H9 (cell line): ENCODE data around the gene C21orf58. TPM values are rescaled to one million over a fixed set of nuclear protein-coding genes. Genes with fewer than 3 reads are reported as not detected.

Experiments
- DNase-seq: peaks from one replicate; pipeline ENCODE4 v3.0.0-alpha.2; 2017
- H2AFZ ChIP-seq: one replicate; pipeline ENCODE4 v1.6.1; 2013; ENCODE audit warnings: mild to moderate bottlenecking, low read length, control low read depth, moderate library complexity
- H2AK5ac ChIP-seq: 2 replicates; pipeline ENCODE4 v1.6.1; 2013; ENCODE audit warnings: low read length, control low read depth, mixed read lengths; ENCODE audit not compliant: insufficient read length
- H2BK120ac ChIP-seq: one replicate; pipeline ENCODE4 v1.6.1; 2013; ENCODE audit warnings: low read depth, mild to moderate bottlenecking, low read length, control low read depth, inconsistent platforms; ENCODE audit not compliant: poor library complexity, severe bottlenecking
- H2BK12ac ChIP-seq: 2 replicates; pipeline ENCODE4 v1.6.1; 2013; ENCODE audit warnings: low read length, control low read depth, mixed read lengths, low read depth; ENCODE audit not compliant: insufficient read length
- H2BK15ac ChIP-seq: 2 replicates; pipeline ENCODE4 v1.6.1; 2013; ENCODE audit warnings: low read depth, low read length, control low read depth
- H2BK20ac ChIP-seq: one replicate; pipeline ENCODE4 v1.6.1; 2013; ENCODE audit warnings: low read depth, mild to moderate bottlenecking, low read length, control low read depth, inconsistent platforms; ENCODE audit not compliant: poor library complexity, severe bottlenecking
- H2BK5ac ChIP-seq: 2 replicates; pipeline ENCODE4 v1.6.1; 2013; ENCODE audit warnings: low read length, control low read depth, mixed read lengths; ENCODE audit not compliant: insufficient read length
- H3K14ac ChIP-seq: 2 replicates; pipeline ENCODE4 v1.6.1; 2013; ENCODE audit warnings: low read length, control low read depth; ENCODE audit not compliant: insufficient read depth
- H3K18ac ChIP-seq: 2 replicates; pipeline ENCODE4 v1.6.1; 2013; ENCODE audit warnings: low read depth, mild to moderate bottlenecking, mixed read lengths, low read length, control low read depth; ENCODE audit not compliant: insufficient read length
- H3K23ac ChIP-seq: 2 replicates; pipeline ENCODE4 v1.6.1; 2013; ENCODE audit warnings: low read length, control low read depth, mixed read lengths, low read depth; ENCODE audit not compliant: insufficient read length
- H3K23me2 ChIP-seq: 2 replicates; pipeline ENCODE4 v1.6.1; 2013; ENCODE audit warnings: low read depth, mild to moderate bottlenecking, mixed read lengths, low read length, control low read depth; ENCODE audit not compliant: insufficient read length, poor library complexity, severe bottlenecking
- H3K27ac ChIP-seq: 2 replicates; pipeline ENCODE4 v1.5.1; 2013; ENCODE audit warnings: low read length, control low read depth, mixed read lengths, low read depth; ENCODE audit not compliant: insufficient read length
- H3K27me3 ChIP-seq: 2 replicates; pipeline ENCODE4 v1.6.1; 2013; ENCODE audit warnings: low read length, control low read depth, inconsistent platforms; ENCODE audit not compliant: insufficient read depth
- H3K4ac ChIP-seq: 2 replicates; pipeline ENCODE4 v1.6.1; 2013; ENCODE audit warnings: low read depth, mild to moderate bottlenecking, control low read depth, inconsistent platforms, low read length, moderate library complexity
- H3K4me1 ChIP-seq: 2 replicates; pipeline ENCODE4 v1.6.1; 2013; ENCODE audit warnings: low read length, control low read depth, inconsistent platforms; ENCODE audit not compliant: insufficient read depth
- H3K4me2 ChIP-seq: 2 replicates; pipeline ENCODE4 v1.6.1; 2013; ENCODE audit warnings: low read length, control low read depth, mixed read lengths; ENCODE audit not compliant: insufficient read length, insufficient read depth
- H3K56ac ChIP-seq: 2 replicates; pipeline ENCODE4 v1.6.1; 2013; ENCODE audit warnings: low read depth, mild to moderate bottlenecking, mixed read lengths, low read length, control low read depth; ENCODE audit not compliant: insufficient read length
- H3K79me1 ChIP-seq: 2 replicates; pipeline ENCODE4 v1.6.1; 2013; ENCODE audit warnings: low read depth, mild to moderate bottlenecking, moderate library complexity, low read length, control low read depth, inconsistent platforms; ENCODE audit not compliant: insufficient read depth, poor library complexity, severe bottlenecking
- H3K79me2 ChIP-seq: 2 replicates; pipeline ENCODE4 v1.6.1; 2013; ENCODE audit warnings: low read length, control low read depth, inconsistent platforms; ENCODE audit not compliant: insufficient read depth
- H3K9ac ChIP-seq: 2 replicates; pipeline ENCODE4 v1.6.1; 2013; ENCODE audit warnings: low read length, control low read depth, mixed read lengths; ENCODE audit not compliant: insufficient read length; ENCODE audit errors: extremely low read depth
- H3K9me3 ChIP-seq: one replicate; pipeline ENCODE4 v1.6.1; 2013; ENCODE audit warnings: low read depth, low read length, inconsistent platforms; ENCODE audit not compliant: control insufficient read depth
- H3T11ph ChIP-seq: one replicate; pipeline ENCODE4 v1.6.1; 2013; ENCODE audit warnings: mild to moderate bottlenecking, low read length, control low read depth, inconsistent platforms
- H4K20me1 ChIP-seq: one replicate; pipeline ENCODE4 v1.6.1; 2013; ENCODE audit not compliant: control insufficient read depth, insufficient read length, insufficient read depth
- H4K5ac ChIP-seq: 2 replicates; pipeline ENCODE4 v1.6.1; 2013; ENCODE audit warnings: low read depth, mild to moderate bottlenecking, mixed read lengths, low read length, control low read depth; ENCODE audit not compliant: insufficient read length
- H4K8ac ChIP-seq: replicated peaks from 2 replicates; pipeline ENCODE4 v1.6.1; 2013; ENCODE audit warnings: low read length, control low read depth, mixed read lengths, low read depth; ENCODE audit not compliant: insufficient read length
- H4K91ac ChIP-seq: 2 replicates; pipeline ENCODE4 v1.6.1; 2013; ENCODE audit warnings: low read depth, mild to moderate bottlenecking, moderate library complexity, mixed read lengths, low read length, control low read depth; ENCODE audit not compliant: insufficient read length
- H3K27ac Mint-ChIP-seq, 3 experiments: 2 replicates in 2 of 3; 3 replicates in 1 of 3; pipeline ENCODE4 v1.8.0; 2020 to 2021; ENCODE audit warnings: mixed read lengths in 3 of 3, mild to moderate bottlenecking in 1 of 3, moderate library complexity in 1 of 3
- H3K27me3 Mint-ChIP-seq: 2 replicates; pipeline ENCODE4 v1.8.0; 2021; ENCODE audit warnings: low read depth, mild to moderate bottlenecking, moderate library complexity, mixed read lengths
- H3K36me3 Mint-ChIP-seq, 3 experiments: 2 replicates in 2 of 3; 3 replicates in 1 of 3; pipeline ENCODE4 v1.8.0; 2020 to 2021; ENCODE audit warnings: low read depth in 3 of 3, mixed read lengths in 3 of 3; ENCODE audit not compliant: insufficient read depth in 1 of 3
- H3K4me1 Mint-ChIP-seq, 2 experiments: 2 replicates each; pipeline ENCODE4 v1.8.0; 2020; ENCODE audit warnings: mixed read lengths in 2 of 2
- H3K4me3 Mint-ChIP-seq, 2 experiments: 2 replicates in 1 of 2; 3 replicates in 1 of 2; pipeline ENCODE4 v1.8.0; 2020 to 2021; ENCODE audit warnings: mild to moderate bottlenecking in 2 of 2, mixed read lengths in 2 of 2, moderate library complexity in 1 of 2
- H3K9me3 Mint-ChIP-seq, 2 experiments: 2 replicates in 1 of 2; 3 replicates in 1 of 2; pipeline ENCODE4 v1.8.0; 2020; ENCODE audit warnings: mild to moderate bottlenecking in 2 of 2, mixed read lengths in 2 of 2, moderate library complexity in 1 of 2
- CTCF ChIP-seq: fragments of 200-600 bp; sonication (generic); conservative IDR thresholded peaks from 3 replicates; pipeline ENCODE4 v1.8.0; 2021; ENCODE audit warnings: antibody characterized with exemption, mild to moderate bottlenecking
- WGBS: extraction: QIAGEN DNeasy Blood & Tissue Kit; methylation state at CpG from one replicate; pipeline ENCODE4 v1.1.7; 2013; ENCODE audit warnings: missing lambda C conversion rate, low lambda C conversion rate, mixed read lengths; ENCODE audit not compliant: insufficient read length; ENCODE audit errors: extremely low coverage; 5-methylcytosine and 5-hydroxymethylcytosine counted together
- total RNA-seq: library from RNA; stranded (reverse); gene quantifications from 2 replicates; pipeline ENCODE4 v1.2.1, GENCODE V29; 2021

C21orf58 gene
- total RNA-seq, 1 experiment from 2014 or later: 17.2 TPM

GRCh38 chr21:46357335-46357604 is 33.6 kb upstream of the C21orf58 start:
- Histone ChIP-seq H3K4me1 (no peaks in the 10 kb centered on the region), H2BK120ac (no peak overlapping the region), H4K8ac (no peak overlapping the region), H3T11ph (no peak overlapping the region), H2AK5ac (no peak overlapping the region), H3K9me3 (no peaks in the 10 kb centered on the region), H4K20me1 (no peaks in the 10 kb centered on the region), H2BK12ac (no peak overlapping the region), H2BK15ac (no peak overlapping the region), H2BK20ac (no peak overlapping the region), H3K79me2 (no peaks in the 10 kb centered on the region), H2BK5ac (no peak overlapping the region), H3K9ac (no peak overlapping the region), H3K23me2 (no peaks in the 10 kb centered on the region), H3K14ac (no peak overlapping the region), H3K56ac (no peak overlapping the region), H4K91ac (no peak overlapping the region), H3K27ac (no peak overlapping the region), H3K23ac (no peak overlapping the region), H4K5ac (no peak overlapping the region), H3K4me2 (no peak overlapping the region), H3K27me3 (no peaks in the 10 kb centered on the region), H3K79me1 (no peaks in the 10 kb centered on the region), H3K18ac (no peak overlapping the region), H2AFZ (no peak overlapping the region), H3K4ac (no peak overlapping the region)
- no peaks in the 10 kb centered on the region for H3K4me1 Mint-ChIP-seq
- no peak overlapping the region; a peak in 1 of 7 replicates for H3K27ac Mint-ChIP-seq
- no peak for TF ChIP-seq CTCF
- no peaks in the 10 kb centered on the region for H3K27me3 Mint-ChIP-seq
- WGBS: no CpG with 5 or more reads among the region's 4 CpGs
- no peak overlapping the region for H3K4me3 Mint-ChIP-seq
- DNase-seq: no peak
- H3K9me3 Mint-ChIP-seq: no peaks in the 10 kb centered on the region
- peaks cover 35 to 74% (median 73%) of the 10 kb centered on the region in 3 experiments for H3K36me3 Mint-ChIP-seq
